Caco-2 (cell line): ENCODE measurements around the gene TMEM176A. TPM values are rescaled to one million over a fixed set of nuclear protein-coding genes. Genes with fewer than 3 reads are reported as not detected.

Source experiments
- BruUV-seq: library from RNA; stranded (reverse); fragments of 400-500 nt; replicated peaks from 2 replicates; lab custom pipeline; 2021; lab: Mats Ljungman, UMichigan
- CTCF ChIA-PET: fragments of 300-600 bp; sonication (Branson Sonifier 250); formaldehyde crosslinking; loops from one replicate; lab custom pipeline; 2022; ENCODE audit warnings: antibody characterized with exemption; lab: Charles Lee
- POLR2A ChIA-PET: fragments of 300-600 bp; sonication (Branson Sonifier 250); formaldehyde crosslinking; loops from one replicate; lab custom pipeline; 2022; ENCODE audit warnings: antibody characterized with exemption; lab: Charles Lee
- DNase-seq, 2 experiments: peaks; one replicate each; pipeline versions ENCODE4 v3.0.0 to v3.0.0-alpha.2; 2020 to 2022
- H3K27me3 ChIP-seq: replicated peaks from 2 replicates; pipeline ENCODE4 v1.6.0; 2011; ENCODE audit warnings: low read length; ENCODE audit not compliant: control insufficient read depth, insufficient read depth
- H3K36me3 ChIP-seq: 2 replicates; pipeline ENCODE4 v1.5.1; 2011; ENCODE audit warnings: low read length; ENCODE audit not compliant: control insufficient read depth, insufficient read depth
- H3K4me1 ChIP-seq: fragments of 250-450 bp; sonication (Bioruptor Pico); 2 replicates; pipeline ENCODE4 v1.5.1; 2020; ENCODE audit warnings: mild to moderate bottlenecking
- H3K4me3 ChIP-seq: 2 replicates; pipeline ENCODE4 v1.5.1; 2011; ENCODE audit warnings: low read depth, mild to moderate bottlenecking, control low read depth, low read length
- H3K9me3 ChIP-seq: fragments of 250-450 bp; sonication (Bioruptor Pico); 2 replicates; pipeline ENCODE4 v1.5.1; 2020; ENCODE audit warnings: mild to moderate bottlenecking, moderate library complexity
- H3K27ac Mint-ChIP-seq: one replicate; pipeline ENCODE4 v1.8.0; 2022; ENCODE audit warnings: mixed read lengths; ENCODE audit not compliant: unreplicated experiment
- H3K27me3 Mint-ChIP-seq: one replicate; pipeline ENCODE4 v1.8.0; 2022; ENCODE audit warnings: mixed read lengths; ENCODE audit not compliant: insufficient read depth, unreplicated experiment
- H3K36me3 Mint-ChIP-seq: one replicate; pipeline ENCODE4 v1.8.0; 2022; ENCODE audit warnings: mild to moderate bottlenecking, mixed read lengths; ENCODE audit not compliant: insufficient read depth, unreplicated experiment
- H3K4me1 Mint-ChIP-seq: one replicate; pipeline ENCODE4 v1.8.0; 2022; ENCODE audit warnings: low read depth, mixed read lengths; ENCODE audit not compliant: unreplicated experiment
- H3K4me3 Mint-ChIP-seq: one replicate; pipeline ENCODE4 v1.8.0; 2022; ENCODE audit warnings: mild to moderate bottlenecking, moderate library complexity, mixed read lengths; ENCODE audit not compliant: unreplicated experiment
- H3K9me3 Mint-ChIP-seq: one replicate; pipeline ENCODE4 v1.8.0; 2022; ENCODE audit warnings: mixed read lengths; ENCODE audit not compliant: unreplicated experiment
- CTCF ChIP-seq, 2 experiments: fragments of 200-600 bp in 1 of 2; IDR thresholded peaks; 1 replicate in 1 of 2; 2 replicates in 1 of 2; pipeline versions ENCODE4 v1.5.1 to v1.8.0; 2011 to 2022; ENCODE audit warnings: antibody characterized with exemption in 1 of 2, control low read depth in 1 of 2, inconsistent platforms in 1 of 2, low read depth in 1 of 2, low read length in 1 of 2, mild to moderate bottlenecking in 1 of 2, moderate library complexity in 1 of 2; ENCODE audit not compliant: insufficient read depth in 1 of 2, severe bottlenecking in 1 of 2, unreplicated experiment in 1 of 2
- intact Hi-C: fragments of 100-400 bp; cut with micrococcal nuclease; formaldehyde crosslinking; loops from one replicate; pipeline ENCODE4 v1.10.0; 2022; ENCODE audit not compliant: unreplicated experiment
- total RNA-seq: library from RNA; stranded (reverse); gene quantifications from 2 replicates; pipeline ENCODE4 v1.2.3, GENCODE V29; 2022

TMEM176A gene
- total RNA-seq, 1 experiment from 2014 or later: 49.6 TPM

- Mint-ChIP-seq H3K9me3 (peaks cover 24% of the 10 kb centered on the region), H3K27ac (no peak overlapping the region), H3K4me3 (no peak overlapping the region), H3K4me1 (no peaks in the 10 kb centered on the region), H3K36me3 (no peaks in the 10 kb centered on the region), H3K27me3 (no peaks in the 10 kb centered on the region)
- no peak for TF ChIP-seq CTCF (IDR thresholded peaks at IDR 0.05; ENCODE audit: insufficient read depth in 1 of 2, low read depth in 1 of 2, low read length in 1 of 2, severe bottlenecking in 1 of 2, unreplicated experiment in 1 of 2)
- Histone ChIP-seq H3K9me3 (peaks cover 11% of the 10 kb centered on the region), H3K27me3 (no peaks in the 10 kb centered on the region), H3K4me3 (no peak overlapping the region), H3K36me3 (no peaks in the 10 kb centered on the region), H3K4me1 (no peaks in the 10 kb centered on the region)
- DNase-seq: no peak
- intact Hi-C loops: no loop called here
- no TSS peak for BruUV-seq
- POLR2A ChIA-PET: no interaction called here
- CTCF ChIA-PET: no interaction called here
These were observed 13.9 kb downstream of the TMEM176A start for GRCh38 chr7:150814328-150815001.

DNA sequence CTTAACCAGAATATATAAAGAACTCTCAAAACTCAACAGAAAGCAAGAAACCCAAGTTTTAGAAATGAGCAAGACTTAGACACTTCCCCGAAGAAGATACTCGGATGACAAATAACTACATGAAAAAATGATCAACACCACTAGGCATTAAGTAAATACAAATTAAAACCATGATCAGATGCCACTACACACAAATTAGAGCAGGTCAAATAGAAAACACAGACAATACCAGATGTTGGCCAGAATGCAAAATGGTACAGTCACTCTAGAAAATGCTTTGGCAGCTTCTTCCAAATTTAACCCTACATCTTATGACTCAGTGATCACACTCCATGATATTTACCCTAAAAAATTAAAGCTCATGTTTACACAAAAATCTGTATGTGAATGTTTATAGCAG lies 18.4 kb downstream of the TMEM176A start:
- intact Hi-C loops: no loop called here
- H3K9me3 ChIP-seq: peaks cover 9% of the 10 kb centered on the region
- POLR2A ChIA-PET: no interaction called here
- no peaks in the 10 kb centered on the region for H3K36me3 Mint-ChIP-seq
- H3K4me3 ChIP-seq: no peak overlapping the region
- H3K4me3 Mint-ChIP-seq: no peak overlapping the region
- BruUV-seq: no TSS peak
- H3K27ac Mint-ChIP-seq: no peak overlapping the region
- peaks cover 7% of the 10 kb centered on the region for H3K4me1 Mint-ChIP-seq
- H3K36me3 ChIP-seq: no peaks in the 10 kb centered on the region
- H3K4me1 ChIP-seq: peaks cover 3% of the 10 kb centered on the region; the same call in 1 of the 2 replicates
- TF ChIP-seq CTCF (IDR thresholded peaks at IDR 0.05; ENCODE audit: insufficient read depth in 1 of 2, low read depth in 1 of 2, low read length in 1 of 2, severe bottlenecking in 1 of 2, unreplicated experiment in 1 of 2): no peak
- no peak for DNase-seq
- CTCF ChIA-PET: no interaction called here
- H3K9me3 Mint-ChIP-seq: peaks cover 16% of the 10 kb centered on the region
- no peaks in the 10 kb centered on the region for H3K27me3 ChIP-seq
- H3K27me3 Mint-ChIP-seq: no peaks in the 10 kb centered on the region

DNA sequence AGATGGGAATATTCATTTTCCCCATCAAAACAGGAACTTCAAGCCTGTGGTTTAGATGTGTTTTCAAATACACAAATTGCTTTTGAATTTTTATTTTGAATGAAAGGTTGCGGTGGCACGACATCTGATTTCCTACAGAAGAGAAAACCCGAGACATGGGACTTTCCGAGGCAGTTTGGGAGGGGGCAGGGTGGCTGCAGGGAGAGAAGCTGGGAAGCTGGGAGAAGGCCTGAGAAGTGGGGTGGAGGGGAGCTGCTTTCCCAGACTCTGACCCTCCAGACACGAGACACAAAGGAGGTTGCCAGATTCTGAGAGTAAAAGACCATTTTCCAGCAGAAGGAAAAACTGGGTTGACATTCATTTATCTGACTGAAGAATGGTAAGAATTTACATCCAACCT lies 19.6 kb downstream of the TMEM176A start:
- Histone ChIP-seq H3K36me3 (no peaks in the 10 kb centered on the region), H3K4me1 (peaks cover 3% of the 10 kb centered on the region; the same call in 1 of the 2 replicates), H3K9me3 (peaks cover 7% of the 10 kb centered on the region), H3K27me3 (no peaks in the 10 kb centered on the region), H3K4me3 (no peak overlapping the region)
- Mint-ChIP-seq H3K27me3 (no peaks in the 10 kb centered on the region), H3K9me3 (peaks cover 16% of the 10 kb centered on the region), H3K4me3 (no peak overlapping the region), H3K36me3 (no peaks in the 10 kb centered on the region), H3K27ac (no peak overlapping the region), H3K4me1 (peaks cover 7% of the 10 kb centered on the region)
- intact Hi-C loops: no loop called here
- no TSS peak for BruUV-seq
- TF ChIP-seq CTCF (IDR thresholded peaks at IDR 0.05; ENCODE audit: insufficient read depth in 1 of 2, low read depth in 1 of 2, low read length in 1 of 2, severe bottlenecking in 1 of 2, unreplicated experiment in 1 of 2): no peak
- DNase-seq: no peak
- CTCF ChIA-PET: no interaction called here
- POLR2A ChIA-PET: no interaction called here
